Fibroblast of lung (primary cell): Measurements from ENCODE around the gene F11.

Experiments used
- EZH2 ChIP-seq: IDR thresholded peaks from 2 replicates; pipeline ENCODE4 v1.5.1; 2012; ENCODE audit warnings: low read length, control low read depth, mild to moderate bottlenecking; ENCODE audit errors: missing control alignments
- TF ChIP-seq, protein P1 (sequence below), 2 donors: IDR thresholded peaks in 1 of 2; conservative IDR thresholded peaks in 1 of 2; 1 replicate in 1 of 2; 2 replicates in 1 of 2; pipeline ENCODE4 v1.5.1; 2011 to 2012; ENCODE audit warnings: low read length in 2 of 2, control low read depth in 1 of 2, inconsistent platforms in 1 of 2, low read depth in 1 of 2, mild to moderate bottlenecking in 1 of 2

DNA sequence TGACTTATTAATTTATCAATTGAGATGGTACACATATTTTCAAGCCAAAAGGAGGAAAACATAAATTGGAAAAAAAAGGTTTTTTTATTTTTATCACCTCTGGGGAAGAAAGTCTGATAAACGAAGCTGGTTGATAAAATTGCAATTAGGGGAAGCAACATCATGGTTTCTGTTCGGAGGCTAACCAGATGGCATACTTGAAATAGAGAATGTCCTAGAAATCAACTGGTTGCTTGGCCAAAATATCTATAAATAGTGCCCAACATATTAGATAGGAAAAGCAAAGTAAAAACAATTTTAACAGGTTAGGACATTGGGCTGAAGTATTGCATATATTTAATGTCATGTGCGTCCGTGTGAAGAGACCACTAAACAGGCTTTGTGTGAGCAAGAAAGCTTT lies 24.4 kb upstream of the F11 start:
- no peak for TF ChIP-seq EZH2
- TF ChIP-seq, protein P1, sequence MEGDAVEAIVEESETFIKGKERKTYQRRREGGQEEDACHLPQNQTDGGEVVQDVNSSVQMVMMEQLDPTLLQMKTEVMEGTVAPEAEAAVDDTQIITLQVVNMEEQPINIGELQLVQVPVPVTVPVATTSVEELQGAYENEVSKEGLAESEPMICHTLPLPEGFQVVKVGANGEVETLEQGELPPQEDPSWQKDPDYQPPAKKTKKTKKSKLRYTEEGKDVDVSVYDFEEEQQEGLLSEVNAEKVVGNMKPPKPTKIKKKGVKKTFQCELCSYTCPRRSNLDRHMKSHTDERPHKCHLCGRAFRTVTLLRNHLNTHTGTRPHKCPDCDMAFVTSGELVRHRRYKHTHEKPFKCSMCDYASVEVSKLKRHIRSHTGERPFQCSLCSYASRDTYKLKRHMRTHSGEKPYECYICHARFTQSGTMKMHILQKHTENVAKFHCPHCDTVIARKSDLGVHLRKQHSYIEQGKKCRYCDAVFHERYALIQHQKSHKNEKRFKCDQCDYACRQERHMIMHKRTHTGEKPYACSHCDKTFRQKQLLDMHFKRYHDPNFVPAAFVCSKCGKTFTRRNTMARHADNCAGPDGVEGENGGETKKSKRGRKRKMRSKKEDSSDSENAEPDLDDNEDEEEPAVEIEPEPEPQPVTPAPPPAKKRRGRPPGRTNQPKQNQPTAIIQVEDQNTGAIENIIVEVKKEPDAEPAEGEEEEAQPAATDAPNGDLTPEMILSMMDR (conservative IDR thresholded peaks at IDR 0.05 in 1 of 2, IDR thresholded peaks at IDR 0.05 in 1 of 2; ENCODE audit: low read depth in 1 of 2, low read length in 2 of 2), result no peak
